Kidney epithelial cell (primary cell): ENCODE measurements around the gene STRIT1. TPM values are rescaled to one million over a fixed set of nuclear protein-coding genes. Genes with fewer than 3 reads are reported as not detected.

Experiments
- DNase-seq: peaks from one replicate; pipeline ENCODE4 v3.0.0-alpha.2; 2010; ENCODE audit warnings: low read depth
- H3K27me3 ChIP-seq: 2 replicates; pipeline ENCODE4 v1.6.0; 2011; ENCODE audit warnings: low read length; ENCODE audit not compliant: control insufficient read depth, insufficient read depth
- H3K36me3 ChIP-seq: 2 replicates; pipeline ENCODE4 v1.5.1; 2011; ENCODE audit warnings: low read length; ENCODE audit not compliant: control insufficient read depth, insufficient read depth
- H3K4me3 ChIP-seq: 2 replicates; pipeline ENCODE4 v1.5.1; 2011; ENCODE audit warnings: low read depth, mild to moderate bottlenecking, control low read depth, low read length
- CTCF ChIP-seq: IDR thresholded peaks from 2 replicates; pipeline ENCODE4 v1.5.1; 2011; ENCODE audit warnings: mild to moderate bottlenecking, moderate library complexity, low read length, control low read depth, inconsistent platforms; ENCODE audit not compliant: insufficient read depth, poor library complexity, severe bottlenecking
- total RNA-seq: library from RNA; depleted of rRNA; stranded (reverse); fragments of >200 nt; gene quantifications from 2 replicates; pipeline ENCODE4 v1.2.3, GENCODE V29; 2015

STRIT1 gene
- total RNA-seq, 1 donor from 2014 or later, result not detected

GRCh38 chr3:155327430-155327829 lies 33.9 kb upstream of the STRIT1 start:
- Histone ChIP-seq H3K36me3 (no peaks in the 10 kb centered on the region), H3K27me3 (no peaks in the 10 kb centered on the region), H3K4me3 (no peak overlapping the region)
- TF ChIP-seq CTCF, result no peak
- no peak for DNase-seq

- no peak for DNase-seq
- H3K4me3 ChIP-seq, result no peak overlapping the region
These were observed 33.4 kb upstream of the STRIT1 start for GRCh38 chr3:155326901-155327300.

GRCh38 chr3:155326244-155326643 lies 32.8 kb upstream of the STRIT1 start:
- Histone ChIP-seq H3K4me3 (no peak overlapping the region), H3K36me3 (no peaks in the 10 kb centered on the region), H3K27me3 (no peaks in the 10 kb centered on the region)
- no peak for TF ChIP-seq CTCF
- no peak for DNase-seq

More at GRCh38 chr3:155326901-155327300, 33.4 kb upstream of the STRIT1 start:
- no peak for TF ChIP-seq CTCF
- no peaks in the 10 kb centered on the region for H3K27me3 ChIP-seq
- no peaks in the 10 kb centered on the region for H3K36me3 ChIP-seq

- no peak for DNase-seq
- no peak for TF ChIP-seq CTCF
- no peak overlapping the region for H3K4me3 ChIP-seq
- no peaks in the 10 kb centered on the region for H3K36me3 ChIP-seq
- H3K27me3 ChIP-seq, result no peaks in the 10 kb centered on the region
These were observed 31.9 kb upstream of the STRIT1 start for GRCh38 chr3:155325263-155325835.

GRCh38 chr3:155323063-155323666 lies 29.7 kb upstream of the STRIT1 start:
- H3K36me3 ChIP-seq, result no peaks in the 10 kb centered on the region
- TF ChIP-seq CTCF, result peak; percentile 68
- no peak overlapping the region for H3K4me3 ChIP-seq
- DNase-seq, result peak; percentile 45
- H3K27me3 ChIP-seq, result no peaks in the 10 kb centered on the region

- no peak overlapping the region for H3K4me3 ChIP-seq
- no peaks in the 10 kb centered on the region for H3K36me3 ChIP-seq
- H3K27me3 ChIP-seq, result no peaks in the 10 kb centered on the region
- no peak for DNase-seq
- no peak for TF ChIP-seq CTCF
These were observed 27.9 kb upstream of the STRIT1 start for GRCh38 chr3:155321418-155321817.
